ENCODE measurements around the gene PIGX. TPM values are rescaled to one million over a fixed set of nuclear protein-coding genes. Genes with fewer than 3 reads are reported as not detected.
"Not testable (repeated sequence)": the region's sequence is repeated elsewhere in the genome, so short reads cannot be mapped to it uniquely, and the experiment has no call there.

Gene PIGX
- polyA plus RNA-seq, 2 donors = 7.4 to 12.7 TPM

GRCh38 chr3:196726788-196727675 lies 14.9 kb downstream of the PIGX start:
- H3K36me3 ChIP-seq (ENCODE audit: control insufficient read depth in 2 of 2, insufficient read depth in 2 of 2, low read length in 1 of 2) = peaks cover 0 to 2% of the 10 kb centered on the region in 2 donors
- no peaks in the 10 kb centered on the region for H3K4me1 ChIP-seq (ENCODE audit: control insufficient read depth in 2 of 2, insufficient read depth in 2 of 2, low read length in 1 of 2)
- no peak overlapping the region for H3K4me3 ChIP-seq (ENCODE audit: low read depth in 1 of 2, low read length in 2 of 2)
- H3K27me3 ChIP-seq (ENCODE audit: control insufficient read depth in 1 of 2, insufficient read depth in 2 of 2, low read length in 2 of 2) = no peaks in the 10 kb centered on the region
- H3K27ac ChIP-seq (ENCODE audit: low read depth in 2 of 2, low read length in 1 of 2) = no peak overlapping the region
- H3K9me3 ChIP-seq (ENCODE audit: control insufficient read depth in 2 of 2, insufficient read depth in 1 of 2, low read depth in 1 of 2, low read length in 1 of 2) = no peaks in the 10 kb centered on the region
- WGBS, 2 donors = 72 to 82% methylated on average over 7 of the region's 7 CpGs

- Histone ChIP-seq H3K27me3 (ENCODE audit: control insufficient read depth in 1 of 2, insufficient read depth in 2 of 2, low read length in 2 of 2) (no peaks in the 10 kb centered on the region), H3K36me3 (ENCODE audit: control insufficient read depth in 2 of 2, insufficient read depth in 2 of 2, low read length in 1 of 2) (no peaks in the 10 kb centered on the region), H3K4me3 (ENCODE audit: low read depth in 1 of 2, low read length in 2 of 2) (no peak overlapping the region), H3K27ac (ENCODE audit: low read depth in 2 of 2, low read length in 1 of 2) (no peak overlapping the region), H3K4me1 (ENCODE audit: control insufficient read depth in 2 of 2, insufficient read depth in 2 of 2, low read length in 1 of 2) (no peaks in the 10 kb centered on the region), H3K9me3 (ENCODE audit: control insufficient read depth in 2 of 2, insufficient read depth in 1 of 2, low read depth in 1 of 2, low read length in 1 of 2) (no peaks in the 10 kb centered on the region)
- WGBS, 2 donors = 87 to 89% methylated on average over 3 of the region's 3 CpGs
Measured at GRCh38 chr3:196735751-196736150, 23.6 kb downstream of the PIGX start.

- 95 to 100% methylated on average over 4 of the region's 4 CpGs for WGBS, 2 donors
- H3K27ac ChIP-seq (ENCODE audit: low read depth in 2 of 2, low read length in 1 of 2) = no peak overlapping the region
Measured at GRCh38 chr3:196736670-196737374, 24.6 kb downstream of the PIGX start.

GRCh38 chr3:196737655-196738054 lies 25.5 kb downstream of the PIGX start:
- H3K4me3 ChIP-seq (ENCODE audit: low read depth in 1 of 2, low read length in 2 of 2) = no peak overlapping the region

More at GRCh38 chr3:196736670-196737374, 24.6 kb downstream of the PIGX start:
- Histone ChIP-seq H3K27me3 (ENCODE audit: control insufficient read depth in 1 of 2, insufficient read depth in 2 of 2, low read length in 2 of 2) (no peaks in the 10 kb centered on the region), H3K36me3 (ENCODE audit: control insufficient read depth in 2 of 2, insufficient read depth in 2 of 2, low read length in 1 of 2) (no peaks in the 10 kb centered on the region), H3K4me3 (ENCODE audit: low read depth in 1 of 2, low read length in 2 of 2) (no peak overlapping the region), H3K9me3 (ENCODE audit: control insufficient read depth in 2 of 2, insufficient read depth in 1 of 2, low read depth in 1 of 2, low read length in 1 of 2) (no peaks in the 10 kb centered on the region), H3K4me1 (ENCODE audit: control insufficient read depth in 2 of 2, insufficient read depth in 2 of 2, low read length in 1 of 2) (no peaks in the 10 kb centered on the region)

GRCh38 chr3:196739671-196740480 lies 27.7 kb downstream of the PIGX start, which contains the start of gene PAK2:
PAK2 (plus strand) TSS chr3:196739857; CDS start chr3:196782647, 42,790 bp downstream.
- 1% methylated on average over 59 to 86 of the region's 86 CpGs for WGBS, 2 donors
- Histone ChIP-seq H3K27ac (ENCODE audit: low read depth in 2 of 2, low read length in 1 of 2) (peak within 1 kb of the TSS; percentile 93 to 95), H3K36me3 (ENCODE audit: control insufficient read depth in 2 of 2, insufficient read depth in 2 of 2, low read length in 1 of 2) (no peaks in the 10 kb centered on the region), H3K4me1 (ENCODE audit: control insufficient read depth in 2 of 2, insufficient read depth in 2 of 2, low read length in 1 of 2) (peaks cover 0 to 2% of the 10 kb centered on the region in 2 donors), H3K27me3 (ENCODE audit: control insufficient read depth in 1 of 2, insufficient read depth in 2 of 2, low read length in 2 of 2) (no peaks in the 10 kb centered on the region), H3K9me3 (ENCODE audit: control insufficient read depth in 2 of 2, insufficient read depth in 1 of 2, low read depth in 1 of 2, low read length in 1 of 2) (no peaks in the 10 kb centered on the region), H3K4me3 (ENCODE audit: low read depth in 1 of 2, low read length in 2 of 2) (peak within 1 kb of the TSS; percentile 67 to 77)

More at GRCh38 chr3:196737655-196738054, 25.5 kb downstream of the PIGX start:
- no peak overlapping the region for H3K27ac ChIP-seq (ENCODE audit: low read depth in 2 of 2, low read length in 1 of 2)
- H3K27me3 ChIP-seq (ENCODE audit: control insufficient read depth in 1 of 2, insufficient read depth in 2 of 2, low read length in 2 of 2) = no peaks in the 10 kb centered on the region
- peaks cover 0 to 2% of the 10 kb centered on the region in 2 donors for H3K4me1 ChIP-seq (ENCODE audit: control insufficient read depth in 2 of 2, insufficient read depth in 2 of 2, low read length in 1 of 2)
- no peaks in the 10 kb centered on the region for H3K36me3 ChIP-seq (ENCODE audit: control insufficient read depth in 2 of 2, insufficient read depth in 2 of 2, low read length in 1 of 2)
- 86 to 92% methylated on average over 6 of the region's 6 CpGs for WGBS, 2 donors
- no peaks in the 10 kb centered on the region for H3K9me3 ChIP-seq (ENCODE audit: control insufficient read depth in 2 of 2, insufficient read depth in 1 of 2, low read depth in 1 of 2, low read length in 1 of 2)

- no peaks in the 10 kb centered on the region for H3K9me3 ChIP-seq (ENCODE audit: control insufficient read depth in 2 of 2, insufficient read depth in 1 of 2, low read depth in 1 of 2, low read length in 1 of 2)
- peaks cover 0 to 2% of the 10 kb centered on the region in 2 donors for H3K4me1 ChIP-seq (ENCODE audit: control insufficient read depth in 2 of 2, insufficient read depth in 2 of 2, low read length in 1 of 2)
- WGBS, 2 donors = 1% methylated on average over 30 of the region's 30 CpGs
- H3K36me3 ChIP-seq (ENCODE audit: control insufficient read depth in 2 of 2, insufficient read depth in 2 of 2, low read length in 1 of 2) = no peaks in the 10 kb centered on the region
- H3K27ac ChIP-seq (ENCODE audit: low read depth in 2 of 2, low read length in 1 of 2) = peak overlapping the region; percentile 93 to 95
- H3K4me3 ChIP-seq (ENCODE audit: low read depth in 1 of 2, low read length in 2 of 2) = peak overlapping the region; percentile 67 to 77
- H3K27me3 ChIP-seq (ENCODE audit: control insufficient read depth in 1 of 2, insufficient read depth in 2 of 2, low read length in 2 of 2) = no peaks in the 10 kb centered on the region
Measured at GRCh38 chr3:196740481-196741248, 28.5 kb downstream of the PIGX start.

- 11 to 13% methylated on average over 5 of the region's 5 CpGs for WGBS, 2 donors
- Histone ChIP-seq H3K27me3 (ENCODE audit: control insufficient read depth in 1 of 2, insufficient read depth in 2 of 2, low read length in 2 of 2) (no peaks in the 10 kb centered on the region), H3K4me1 (ENCODE audit: control insufficient read depth in 2 of 2, insufficient read depth in 2 of 2, low read length in 1 of 2) (peaks cover 0 to 2% of the 10 kb centered on the region in 2 donors)
Measured at GRCh38 chr3:196741249-196741889, 29.2 kb downstream of the PIGX start.

GRCh38 chr3:196743569-196743968 lies 31.4 kb downstream of the PIGX start:
- H3K36me3 ChIP-seq (ENCODE audit: control insufficient read depth in 2 of 2, insufficient read depth in 2 of 2, low read length in 1 of 2); H3K9me3 ChIP-seq (ENCODE audit: control insufficient read depth in 2 of 2, insufficient read depth in 1 of 2, low read depth in 1 of 2, low read length in 1 of 2); H3K4me1 ChIP-seq (ENCODE audit: control insufficient read depth in 2 of 2, insufficient read depth in 2 of 2, low read length in 1 of 2); H3K4me3 ChIP-seq (ENCODE audit: low read depth in 1 of 2, low read length in 2 of 2); H3K27me3 ChIP-seq (ENCODE audit: control insufficient read depth in 1 of 2, insufficient read depth in 2 of 2, low read length in 2 of 2); H3K27ac ChIP-seq (ENCODE audit: low read depth in 2 of 2, low read length in 1 of 2): not testable (repeated sequence)
- 92 to 93% methylated on average over 10 of the region's 10 CpGs for WGBS, 2 donors

More at GRCh38 chr3:196741249-196741889, 29.2 kb downstream of the PIGX start:
- Histone ChIP-seq H3K4me3 (ENCODE audit: low read depth in 1 of 2, low read length in 2 of 2) (peak overlapping the region; percentile 67 to 77), H3K27ac (ENCODE audit: low read depth in 2 of 2, low read length in 1 of 2) (peak overlapping the region; percentile 93 to 95), H3K9me3 (ENCODE audit: control insufficient read depth in 2 of 2, insufficient read depth in 1 of 2, low read depth in 1 of 2, low read length in 1 of 2) (no peaks in the 10 kb centered on the region), H3K36me3 (ENCODE audit: control insufficient read depth in 2 of 2, insufficient read depth in 2 of 2, low read length in 1 of 2) (no peaks in the 10 kb centered on the region)
